ENCODE data around the gene CREB5.

CREB5 gene

DNA sequence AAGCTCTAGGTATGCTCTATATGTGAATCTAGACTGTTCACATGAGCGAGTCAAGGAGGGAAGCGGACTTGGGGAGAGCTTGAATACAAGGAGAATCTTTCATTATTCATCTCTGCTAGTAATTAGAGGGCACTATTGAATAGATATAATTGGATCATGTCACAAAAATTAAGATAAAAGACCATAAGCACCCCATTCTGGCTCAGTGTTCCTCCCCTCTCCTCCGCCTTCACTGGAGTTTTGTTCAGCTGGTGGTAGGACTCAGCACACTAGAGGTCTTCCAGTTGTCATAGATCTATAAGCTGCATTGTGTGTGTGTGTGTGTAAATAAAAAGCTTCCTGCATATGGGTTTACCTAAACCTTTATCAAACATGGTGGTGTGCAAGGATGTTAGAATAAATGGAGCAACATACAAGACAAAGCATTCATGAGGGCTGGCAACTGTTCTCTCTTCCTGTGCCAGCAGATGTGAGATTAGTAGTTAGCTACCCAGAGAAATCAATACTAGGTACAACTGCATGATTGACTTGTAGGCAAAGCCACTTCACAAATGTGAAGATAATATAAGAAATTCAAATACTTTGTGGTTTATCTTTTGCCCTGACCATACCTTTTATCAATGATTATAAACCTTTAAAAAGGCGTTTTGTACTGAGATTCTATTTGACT, 142.6 kb downstream of the CREB5 start:
- Histone ChIP-seq H3K36me3 (ENCODE audit: control insufficient read depth in 1 of 2, insufficient read depth in 2 of 2, low read length in 2 of 2) (no peaks in the 10 kb centered on the region), H3K27ac (ENCODE audit: low read depth, low read length) (no peak overlapping the region), H3K27me3 (ENCODE audit: control insufficient read depth in 1 of 2, insufficient read depth in 2 of 2, low read length in 2 of 2) (peaks cover 3 to 17% of the 10 kb centered on the region in 2 donors), H3K9ac (ENCODE audit: low read depth in 1 of 2, low read length in 2 of 2) (no peak overlapping the region), H3K4me3 (ENCODE audit: low read depth in 1 of 2, low read length in 2 of 2) (no peak overlapping the region), H3K9me3 (ENCODE audit: control insufficient read depth in 1 of 2, low read length in 2 of 2) (no peaks in the 10 kb centered on the region), H3K4me1 (ENCODE audit: control insufficient read depth in 1 of 2, insufficient read depth in 2 of 2, low read length in 2 of 2) (no peaks in the 10 kb centered on the region)

- no peaks in the 10 kb centered on the region for H3K36me3 ChIP-seq (ENCODE audit: control insufficient read depth in 1 of 2, insufficient read depth in 2 of 2, low read length in 2 of 2)
- H3K4me1 ChIP-seq (ENCODE audit: control insufficient read depth in 1 of 2, insufficient read depth in 2 of 2, low read length in 2 of 2) = no peaks in the 10 kb centered on the region
- peaks cover 3 to 10% of the 10 kb centered on the region in 2 donors for H3K27me3 ChIP-seq (ENCODE audit: control insufficient read depth in 1 of 2, insufficient read depth in 2 of 2, low read length in 2 of 2)
- H3K9ac ChIP-seq (ENCODE audit: low read depth in 1 of 2, low read length in 2 of 2) = no peak overlapping the region
- no peaks in the 10 kb centered on the region for H3K9me3 ChIP-seq (ENCODE audit: control insufficient read depth in 1 of 2, low read length in 2 of 2)
- H3K4me3 ChIP-seq (ENCODE audit: low read depth in 1 of 2, low read length in 2 of 2) = no peak overlapping the region
- no peak overlapping the region for H3K27ac ChIP-seq (ENCODE audit: low read depth, low read length)
Observed at GRCh38 chr7:28556025-28556424, 143.7 kb downstream of the CREB5 start.

DNA sequence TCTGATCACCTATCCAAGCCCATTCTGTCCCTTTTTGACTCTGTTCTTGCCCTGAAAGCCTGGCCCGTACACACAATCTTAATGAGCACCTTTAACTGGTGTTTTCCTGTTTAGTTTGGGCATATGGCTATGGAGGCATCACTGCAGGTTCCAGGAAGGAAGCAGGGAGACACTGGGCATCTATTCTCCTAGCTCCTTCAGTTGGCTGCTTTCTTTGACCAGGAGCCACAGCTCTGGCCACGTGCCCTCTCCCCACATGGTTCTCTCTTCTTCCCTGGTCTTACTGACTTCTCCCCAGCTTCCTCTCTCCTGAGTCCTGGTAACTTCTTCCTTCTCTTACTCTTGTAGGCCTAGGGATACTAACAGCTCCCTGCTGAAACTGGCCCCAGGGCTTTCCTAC, 144.4 kb downstream of the CREB5 start:
- no peaks in the 10 kb centered on the region for H3K9me3 ChIP-seq (ENCODE audit: control insufficient read depth in 1 of 2, low read length in 2 of 2)
- no peaks in the 10 kb centered on the region for H3K4me1 ChIP-seq (ENCODE audit: control insufficient read depth in 1 of 2, insufficient read depth in 2 of 2, low read length in 2 of 2)
- no peak overlapping the region for H3K4me3 ChIP-seq (ENCODE audit: low read depth in 1 of 2, low read length in 2 of 2)
- no peak overlapping the region for H3K27ac ChIP-seq (ENCODE audit: low read depth, low read length)
- no peak overlapping the region for H3K9ac ChIP-seq (ENCODE audit: low read depth in 1 of 2, low read length in 2 of 2)
- no peaks in the 10 kb centered on the region for H3K36me3 ChIP-seq (ENCODE audit: control insufficient read depth in 1 of 2, insufficient read depth in 2 of 2, low read length in 2 of 2)
- peaks cover 3 to 10% of the 10 kb centered on the region in 2 donors for H3K27me3 ChIP-seq (ENCODE audit: control insufficient read depth in 1 of 2, insufficient read depth in 2 of 2, low read length in 2 of 2)

DNA sequence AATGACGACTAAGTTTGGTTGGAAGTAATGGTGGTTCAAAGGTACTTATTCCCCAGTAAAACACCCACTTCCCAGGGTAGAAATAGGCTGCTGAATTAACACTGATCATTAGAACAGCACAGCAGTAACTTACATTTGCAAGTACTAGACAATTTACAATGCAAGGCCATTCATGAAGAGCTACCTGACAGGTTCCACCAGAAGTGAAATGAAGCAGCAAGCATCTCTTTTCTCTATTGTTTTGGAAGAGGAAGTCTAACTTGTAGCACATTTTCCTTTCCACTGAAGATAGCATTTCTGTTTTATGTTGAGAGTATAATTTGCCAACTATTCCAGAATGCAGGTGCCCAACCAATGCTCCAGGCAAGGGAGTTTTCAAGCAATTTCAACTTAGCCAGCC, 145.9 kb downstream of the CREB5 start:
- H3K27ac ChIP-seq (ENCODE audit: low read depth, low read length) = no peak overlapping the region
- no peaks in the 10 kb centered on the region for H3K36me3 ChIP-seq (ENCODE audit: control insufficient read depth in 1 of 2, insufficient read depth in 2 of 2, low read length in 2 of 2)
- peaks cover 3 to 10% of the 10 kb centered on the region in 2 donors for H3K27me3 ChIP-seq (ENCODE audit: control insufficient read depth in 1 of 2, insufficient read depth in 2 of 2, low read length in 2 of 2)
- H3K9ac ChIP-seq (ENCODE audit: low read depth in 1 of 2, low read length in 2 of 2) = no peak overlapping the region
- H3K4me1 ChIP-seq (ENCODE audit: control insufficient read depth in 1 of 2, insufficient read depth in 2 of 2, low read length in 2 of 2) = no peaks in the 10 kb centered on the region
- no peaks in the 10 kb centered on the region for H3K9me3 ChIP-seq (ENCODE audit: control insufficient read depth in 1 of 2, low read length in 2 of 2)
- H3K4me3 ChIP-seq (ENCODE audit: low read depth in 1 of 2, low read length in 2 of 2) = no peak overlapping the region

GRCh38 chr7:28560767-28561166, 148.4 kb downstream of the CREB5 start:
- peaks cover 3 to 10% of the 10 kb centered on the region in 2 donors for H3K27me3 ChIP-seq (ENCODE audit: control insufficient read depth in 1 of 2, insufficient read depth in 2 of 2, low read length in 2 of 2)
- no peaks in the 10 kb centered on the region for H3K9me3 ChIP-seq (ENCODE audit: control insufficient read depth in 1 of 2, low read length in 2 of 2)
- H3K27ac ChIP-seq (ENCODE audit: low read depth, low read length) = no peak overlapping the region
- no peak overlapping the region for H3K4me3 ChIP-seq (ENCODE audit: low read depth in 1 of 2, low read length in 2 of 2)
- H3K36me3 ChIP-seq (ENCODE audit: control insufficient read depth in 1 of 2, insufficient read depth in 2 of 2, low read length in 2 of 2) = no peaks in the 10 kb centered on the region
- H3K4me1 ChIP-seq (ENCODE audit: control insufficient read depth in 1 of 2, insufficient read depth in 2 of 2, low read length in 2 of 2) = no peaks in the 10 kb centered on the region
- H3K9ac ChIP-seq (ENCODE audit: low read depth in 1 of 2, low read length in 2 of 2) = no peak overlapping the region

GRCh38 chr7:28564033-28564432, 151.7 kb downstream of the CREB5 start:
- Histone ChIP-seq H3K9ac (ENCODE audit: low read depth in 1 of 2, low read length in 2 of 2) (no peak overlapping the region), H3K4me1 (ENCODE audit: control insufficient read depth in 1 of 2, insufficient read depth in 2 of 2, low read length in 2 of 2) (no peaks in the 10 kb centered on the region), H3K9me3 (ENCODE audit: control insufficient read depth in 1 of 2, low read length in 2 of 2) (no peaks in the 10 kb centered on the region), H3K36me3 (ENCODE audit: control insufficient read depth in 1 of 2, insufficient read depth in 2 of 2, low read length in 2 of 2) (no peaks in the 10 kb centered on the region), H3K27me3 (ENCODE audit: control insufficient read depth in 1 of 2, insufficient read depth in 2 of 2, low read length in 2 of 2) (peaks cover 0 to 4% of the 10 kb centered on the region in 2 donors), H3K4me3 (ENCODE audit: low read depth in 1 of 2, low read length in 2 of 2) (no peak overlapping the region), H3K27ac (ENCODE audit: low read depth, low read length) (no peak overlapping the region)

DNA sequence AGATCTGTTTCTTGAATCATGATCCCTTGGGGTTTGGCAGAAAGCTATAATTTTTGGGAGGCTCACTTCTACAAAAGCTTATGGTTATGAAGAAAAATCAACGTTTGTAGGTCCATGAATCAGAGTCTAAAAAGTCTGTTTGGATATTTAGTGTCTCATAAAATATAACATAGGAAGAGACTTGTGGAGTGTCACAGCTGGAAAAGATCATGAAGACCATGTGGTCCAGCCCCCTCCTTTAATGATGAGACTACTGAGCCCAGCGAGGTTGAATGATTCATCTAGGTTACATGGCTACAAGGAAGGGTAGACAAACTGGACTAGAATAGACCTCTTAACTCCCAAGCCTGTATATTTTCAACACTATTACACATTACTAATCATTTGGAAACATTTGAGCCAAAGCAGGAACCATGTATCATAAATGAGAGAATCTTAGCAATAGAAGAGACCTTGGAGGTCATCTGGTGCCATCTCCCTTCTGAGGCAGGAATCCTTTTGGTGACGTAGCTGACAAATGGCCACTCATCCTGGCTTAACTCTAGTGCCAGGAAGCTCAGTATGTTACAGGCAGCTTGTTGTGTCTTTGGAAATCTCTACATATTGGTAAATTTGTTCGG, 152.5 kb downstream of the CREB5 start:
- Histone ChIP-seq H3K27ac (ENCODE audit: low read depth, low read length) (no peak overlapping the region), H3K4me1 (ENCODE audit: control insufficient read depth in 1 of 2, insufficient read depth in 2 of 2, low read length in 2 of 2) (no peaks in the 10 kb centered on the region), H3K9ac (ENCODE audit: low read depth in 1 of 2, low read length in 2 of 2) (no peak overlapping the region), H3K9me3 (ENCODE audit: control insufficient read depth in 1 of 2, low read length in 2 of 2) (no peaks in the 10 kb centered on the region), H3K27me3 (ENCODE audit: control insufficient read depth in 1 of 2, insufficient read depth in 2 of 2, low read length in 2 of 2) (peaks cover 0 to 4% of the 10 kb centered on the region in 2 donors), H3K4me3 (ENCODE audit: low read depth in 1 of 2, low read length in 2 of 2) (no peak overlapping the region), H3K36me3 (ENCODE audit: control insufficient read depth in 1 of 2, insufficient read depth in 2 of 2, low read length in 2 of 2) (no peaks in the 10 kb centered on the region)

GRCh38 chr7:28565980-28566379, 153.7 kb downstream of the CREB5 start:
- Histone ChIP-seq H3K36me3 (ENCODE audit: control insufficient read depth in 1 of 2, insufficient read depth in 2 of 2, low read length in 2 of 2) (no peaks in the 10 kb centered on the region), H3K9ac (ENCODE audit: low read depth in 1 of 2, low read length in 2 of 2) (no peak overlapping the region), H3K4me3 (ENCODE audit: low read depth in 1 of 2, low read length in 2 of 2) (no peak overlapping the region), H3K9me3 (ENCODE audit: control insufficient read depth in 1 of 2, low read length in 2 of 2) (no peaks in the 10 kb centered on the region), H3K27ac (ENCODE audit: low read depth, low read length) (no peak overlapping the region), H3K27me3 (ENCODE audit: control insufficient read depth in 1 of 2, insufficient read depth in 2 of 2, low read length in 2 of 2) (peaks cover 0 to 4% of the 10 kb centered on the region in 2 donors), H3K4me1 (ENCODE audit: control insufficient read depth in 1 of 2, insufficient read depth in 2 of 2, low read length in 2 of 2) (no peaks in the 10 kb centered on the region)

GRCh38 chr7:28570113-28570969, 158.0 kb downstream of the CREB5 start:
- Histone ChIP-seq H3K4me1 (ENCODE audit: control insufficient read depth in 1 of 2, insufficient read depth in 2 of 2, low read length in 2 of 2) (peaks cover 3 to 12% of the 10 kb centered on the region in 2 donors), H3K9me3 (ENCODE audit: control insufficient read depth in 1 of 2, low read length in 2 of 2) (no peaks in the 10 kb centered on the region)

DNA sequence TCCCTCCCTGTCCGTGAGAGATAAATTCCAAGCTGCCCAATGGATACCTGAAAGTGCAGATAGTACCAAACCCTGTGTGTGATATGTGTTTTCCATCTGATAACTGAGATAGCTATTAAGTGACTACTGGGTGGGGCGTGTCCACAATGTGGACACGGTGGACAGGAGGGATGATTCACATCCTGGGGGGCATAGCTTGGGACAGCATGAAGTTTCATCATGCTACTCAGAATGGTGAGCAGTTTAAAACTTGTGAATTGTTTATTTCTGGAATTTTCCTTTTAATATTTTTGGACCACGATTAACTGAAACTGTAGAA, 158.6 kb downstream of the CREB5 start:
- Histone ChIP-seq H3K4me1 (ENCODE audit: control insufficient read depth in 1 of 2, insufficient read depth in 2 of 2, low read length in 2 of 2) (peaks cover 3 to 12% of the 10 kb centered on the region in 2 donors), H3K4me3 (ENCODE audit: low read depth in 1 of 2, low read length in 2 of 2) (no peak overlapping the region), H3K27me3 (ENCODE audit: control insufficient read depth in 1 of 2, insufficient read depth in 2 of 2, low read length in 2 of 2) (peaks cover 0 to 15% of the 10 kb centered on the region in 2 donors), H3K27ac (ENCODE audit: low read depth, low read length) (no peak overlapping the region), H3K9me3 (ENCODE audit: control insufficient read depth in 1 of 2, low read length in 2 of 2) (no peaks in the 10 kb centered on the region), H3K36me3 (ENCODE audit: control insufficient read depth in 1 of 2, insufficient read depth in 2 of 2, low read length in 2 of 2) (no peaks in the 10 kb centered on the region), H3K9ac (ENCODE audit: low read depth in 1 of 2, low read length in 2 of 2) (no peak overlapping the region)

More at GRCh38 chr7:28570113-28570969, 158.0 kb downstream of the CREB5 start:
- no peak overlapping the region for H3K4me3 ChIP-seq (ENCODE audit: low read depth in 1 of 2, low read length in 2 of 2)
- no peak overlapping the region for H3K9ac ChIP-seq (ENCODE audit: low read depth in 1 of 2, low read length in 2 of 2)
- no peak overlapping the region for H3K27ac ChIP-seq (ENCODE audit: low read depth, low read length)
- peaks cover 0 to 14% of the 10 kb centered on the region in 2 donors for H3K27me3 ChIP-seq (ENCODE audit: control insufficient read depth in 1 of 2, insufficient read depth in 2 of 2, low read length in 2 of 2)
- H3K36me3 ChIP-seq (ENCODE audit: control insufficient read depth in 1 of 2, insufficient read depth in 2 of 2, low read length in 2 of 2) = no peaks in the 10 kb centered on the region
